ENCODE data around the gene LSM2.
"Not testable (repeated sequence)": the region's sequence is repeated elsewhere in the genome, so short reads cannot be mapped to it uniquely, and the experiment has no call there.

Gene LSM2

GRCh38 chr6:31826793-31827285 lies 20.1 kb upstream of the LSM2 start:
- no peak for FAIRE-seq

- FAIRE-seq, result no peak
These were observed 18.8 kb upstream of the LSM2 start for GRCh38 chr6:31825553-31825952.

GRCh38 chr6:31823592-31824196 lies 16.9 kb upstream of the LSM2 start:
- FAIRE-seq, result not testable (repeated sequence)

GRCh38 chr6:31822036-31822821 lies 15.5 kb upstream of the LSM2 start:
- FAIRE-seq, result no peak

GRCh38 chr6:31821301-31822035 lies 14.7 kb upstream of the LSM2 start:
- FAIRE-seq, result no peak

GRCh38 chr6:31820399-31820798 lies 13.6 kb upstream of the LSM2 start:
- FAIRE-seq, result not testable (repeated sequence)

- FAIRE-seq, result no peak
These were observed 13.1 kb upstream of the LSM2 start for GRCh38 chr6:31819871-31820299.

GRCh38 chr6:31817929-31818511 lies 11.3 kb upstream of the LSM2 start:
- not testable (repeated sequence) for FAIRE-seq

GRCh38 chr6:31817133-31817928 lies 10.6 kb upstream of the LSM2 start:
- FAIRE-seq, result not testable (repeated sequence)

GRCh38 chr6:31815025-31815838 lies 8.5 kb upstream of the LSM2 start, which contains the start of the genes HSPA1A and HSPA1L:
HSPA1A (plus strand) TSS chr6:31815543; CDS start chr6:31815757, 214 bp downstream.
HSPA1L (minus strand) TSS chr6:31815283; CDS start chr6:31811972, 3,311 bp downstream.
- no peak for FAIRE-seq

GRCh38 chr6:31814677-31815024 lies 7.9 kb upstream of the LSM2 start:
- FAIRE-seq, result no peak

GRCh38 chr6:31813465-31813849 lies 6.7 kb upstream of the LSM2 start:
- no peak for FAIRE-seq

- FAIRE-seq, result no peak
These were observed 4.9 kb upstream of the LSM2 start for GRCh38 chr6:31811645-31812044.

GRCh38 chr6:31808599-31808998 lies 1.8 kb upstream of the LSM2 start:
- FAIRE-seq, result not testable (repeated sequence)

GRCh38 chr6:31805939-31806469 lies 762 bp downstream of the LSM2 start:
- FAIRE-seq, result no peak

- not testable (repeated sequence) for FAIRE-seq
These were observed 5.5 kb downstream of the LSM2 start for GRCh38 chr6:31801031-31801927.

GRCh38 chr6:31799781-31800180 lies 7.0 kb downstream of the LSM2 start:
- FAIRE-seq, result no peak

GRCh38 chr6:31797588-31797987 lies 9.2 kb downstream of the LSM2 start:
- FAIRE-seq, result no peak

- FAIRE-seq, result no peak
These were observed 9.8 kb downstream of the LSM2 start for GRCh38 chr6:31796993-31797385.

Measured in TTC549 (cell line).